ENCODE data around the gene TRIM66.

DNA sequence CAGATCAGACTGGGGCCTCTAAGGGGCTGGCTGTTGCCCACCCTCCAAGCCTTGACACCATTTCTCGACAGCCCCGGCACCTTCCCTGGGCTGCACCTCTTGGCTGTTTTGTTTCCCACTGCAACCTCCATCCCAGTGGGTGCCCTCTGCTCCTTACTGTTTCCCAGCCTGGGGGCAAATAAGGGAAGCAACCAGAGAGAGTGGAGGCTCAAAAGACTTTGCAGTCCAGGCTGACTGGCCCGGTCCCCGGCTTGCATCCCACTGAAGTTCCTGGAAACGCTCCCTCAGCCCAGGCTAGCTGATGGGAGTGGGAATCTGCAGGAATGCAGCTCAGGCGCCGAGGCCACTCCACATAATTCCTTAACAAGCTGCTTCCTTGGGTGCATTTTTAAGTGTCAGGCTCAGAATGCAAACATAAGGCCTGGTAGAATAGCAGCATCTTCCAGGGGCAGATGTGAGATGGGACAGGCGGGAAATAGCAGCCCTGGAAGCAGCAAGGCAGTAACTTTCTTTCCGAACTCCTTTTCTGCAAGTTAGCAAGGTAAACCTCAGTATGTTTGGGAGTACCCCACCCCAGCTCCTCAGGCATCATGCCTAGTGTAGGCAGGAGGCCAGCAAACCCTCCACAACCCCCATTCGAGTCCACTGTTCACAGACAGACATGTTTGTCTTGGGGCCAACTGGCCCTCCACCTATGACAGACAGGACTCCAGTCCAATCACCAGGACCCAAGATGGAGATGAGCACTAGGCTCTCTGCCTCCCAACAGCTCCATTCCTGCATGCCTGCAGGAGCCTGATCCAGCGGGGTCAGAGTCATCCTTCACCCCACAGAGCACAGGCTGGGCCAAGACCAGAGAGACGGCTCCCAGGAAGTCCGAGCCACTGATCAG is 39.4 kb upstream of the TRIM66 start:
- TF ChIP-seq, protein P1, sequence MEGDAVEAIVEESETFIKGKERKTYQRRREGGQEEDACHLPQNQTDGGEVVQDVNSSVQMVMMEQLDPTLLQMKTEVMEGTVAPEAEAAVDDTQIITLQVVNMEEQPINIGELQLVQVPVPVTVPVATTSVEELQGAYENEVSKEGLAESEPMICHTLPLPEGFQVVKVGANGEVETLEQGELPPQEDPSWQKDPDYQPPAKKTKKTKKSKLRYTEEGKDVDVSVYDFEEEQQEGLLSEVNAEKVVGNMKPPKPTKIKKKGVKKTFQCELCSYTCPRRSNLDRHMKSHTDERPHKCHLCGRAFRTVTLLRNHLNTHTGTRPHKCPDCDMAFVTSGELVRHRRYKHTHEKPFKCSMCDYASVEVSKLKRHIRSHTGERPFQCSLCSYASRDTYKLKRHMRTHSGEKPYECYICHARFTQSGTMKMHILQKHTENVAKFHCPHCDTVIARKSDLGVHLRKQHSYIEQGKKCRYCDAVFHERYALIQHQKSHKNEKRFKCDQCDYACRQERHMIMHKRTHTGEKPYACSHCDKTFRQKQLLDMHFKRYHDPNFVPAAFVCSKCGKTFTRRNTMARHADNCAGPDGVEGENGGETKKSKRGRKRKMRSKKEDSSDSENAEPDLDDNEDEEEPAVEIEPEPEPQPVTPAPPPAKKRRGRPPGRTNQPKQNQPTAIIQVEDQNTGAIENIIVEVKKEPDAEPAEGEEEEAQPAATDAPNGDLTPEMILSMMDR (IDR thresholded peaks at IDR 0.05) = no peak
- TF ChIP-seq POLR2AphosphoS5 (IDR thresholded peaks at IDR 0.05) = peak; percentile 24 to 48
- TF ChIP-seq EP300 (IDR thresholded peaks at IDR 0.05) = peak; percentile 41
- no peak for TF ChIP-seq POLR2A (IDR thresholded peaks at IDR 0.05; ENCODE audit: low read depth)
